B cell (primary cell): ENCODE measurements around the gene HSD17B2.

ENCODE experiments used
- CTCF ChIP-seq: fragments of 200-600 bp; IDR thresholded peaks from one replicate; pipeline ENCODE4 v1.8.0; 2022; ENCODE audit warnings: antibody characterized with exemption, mild to moderate bottlenecking
- EZH2 ChIP-seq: IDR thresholded peaks from 2 replicates; pipeline ENCODE4 v1.6.1; 2012; ENCODE audit warnings: borderline replicate concordance, low read depth, mild to moderate bottlenecking, moderate library complexity, low read length; ENCODE audit not compliant: insufficient read depth, poor library complexity, severe bottlenecking

- TF ChIP-seq CTCF (no peak), EZH2 (no peak)
These were observed 18.8 kb upstream of the HSD17B2 start for GRCh38 chr16:82016263-82016662.
